PFSK-1 (cell line): ENCODE measurements around the gene SMCO4.

Experiments
- FOXP2 ChIP-seq: optimal IDR thresholded peaks from 2 replicates; pipeline ENCODE3; 2011; ENCODE audit warnings: borderline replicate concordance, control low read depth, inconsistent platforms; ENCODE audit not compliant: insufficient read depth; ENCODE audit errors: extremely low read length, extremely low read depth
- POLR2AphosphoS5 ChIP-seq: IDR thresholded peaks from 2 replicates; pipeline ENCODE4 v1.6.1; 2012; ENCODE audit warnings: low read depth, mild to moderate bottlenecking, control low read depth, low read length, moderate library complexity
- REST ChIP-seq, 2 experiments: IDR thresholded peaks; 2 replicates each; pipeline versions ENCODE4 v1.6.1 to v1.8.0; 2011 to 2012; ENCODE audit warnings: low read depth in 2 of 2, low read length in 2 of 2, control low read depth in 1 of 2, inconsistent platforms in 1 of 2, mild to moderate bottlenecking in 1 of 2, moderate library complexity in 1 of 2; ENCODE audit not compliant: insufficient read depth in 1 of 2
- SIN3A ChIP-seq: IDR thresholded peaks from 2 replicates; pipeline ENCODE4 v1.6.1; 2012; ENCODE audit warnings: mild to moderate bottlenecking, low read length, moderate library complexity, borderline replicate concordance; ENCODE audit not compliant: insufficient read depth
- TAF1 ChIP-seq: IDR thresholded peaks from 2 replicates; pipeline ENCODE4 v1.6.1; 2012; ENCODE audit warnings: low read length, control low read depth, borderline replicate concordance; ENCODE audit not compliant: insufficient read depth

SMCO4 gene

DNA sequence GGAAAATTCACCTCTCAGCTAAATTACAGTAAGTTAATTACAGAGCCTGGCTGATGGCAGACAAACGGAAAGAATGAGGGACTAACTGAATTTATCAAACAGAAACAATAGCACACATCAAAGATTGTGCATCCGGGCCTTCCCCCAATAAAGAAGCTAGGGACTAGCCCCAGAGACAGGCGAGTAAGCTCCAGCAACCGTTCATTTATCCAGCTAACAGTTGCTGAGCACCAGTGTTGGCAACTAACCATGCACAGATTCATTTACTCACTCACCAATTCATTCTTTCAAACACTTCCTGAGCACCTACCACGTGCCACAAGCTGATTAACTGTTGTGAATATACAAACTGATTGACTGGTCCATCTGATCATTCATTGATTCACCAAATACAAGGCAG, 51.2 kb downstream of the SMCO4 start:
- TF ChIP-seq SIN3A (no peak), POLR2AphosphoS5 (no peak), FOXP2 (no peak)

GRCh38 chr11:93490996-93491618, 52.1 kb downstream of the SMCO4 start:
- TF ChIP-seq FOXP2 (no peak), POLR2AphosphoS5 (no peak), SIN3A (no peak), TAF1 (no peak), REST (IDR thresholded peaks at IDR 0.05; ENCODE audit: insufficient read depth in 1 of 2, low read depth in 2 of 2, low read length in 2 of 2) (no peak)

DNA sequence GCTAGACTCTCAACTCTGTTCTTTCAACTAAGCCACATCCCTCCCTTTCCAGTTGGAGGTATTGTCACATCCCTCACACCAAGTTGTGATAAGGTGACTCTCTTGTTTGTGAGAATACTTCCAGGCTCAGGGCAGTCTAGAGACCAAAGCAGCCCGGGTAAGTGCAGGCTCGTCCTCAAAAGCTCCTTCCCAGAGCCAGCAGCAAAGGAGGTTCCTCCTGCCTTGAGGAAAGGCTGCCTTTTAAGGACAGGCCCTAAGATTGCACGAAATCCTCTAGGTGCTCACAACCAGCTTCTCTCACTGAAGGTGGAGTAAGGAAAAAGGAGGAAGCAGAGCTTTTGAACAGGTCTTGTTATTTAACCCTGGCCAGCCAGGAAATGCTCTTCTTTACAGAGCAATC, 53.4 kb downstream of the SMCO4 start:
- TF ChIP-seq TAF1 (no peak), POLR2AphosphoS5 (no peak), SIN3A (no peak), REST (IDR thresholded peaks at IDR 0.05; ENCODE audit: insufficient read depth in 1 of 2, low read depth in 2 of 2, low read length in 2 of 2) (no peak), FOXP2 (no peak)

DNA sequence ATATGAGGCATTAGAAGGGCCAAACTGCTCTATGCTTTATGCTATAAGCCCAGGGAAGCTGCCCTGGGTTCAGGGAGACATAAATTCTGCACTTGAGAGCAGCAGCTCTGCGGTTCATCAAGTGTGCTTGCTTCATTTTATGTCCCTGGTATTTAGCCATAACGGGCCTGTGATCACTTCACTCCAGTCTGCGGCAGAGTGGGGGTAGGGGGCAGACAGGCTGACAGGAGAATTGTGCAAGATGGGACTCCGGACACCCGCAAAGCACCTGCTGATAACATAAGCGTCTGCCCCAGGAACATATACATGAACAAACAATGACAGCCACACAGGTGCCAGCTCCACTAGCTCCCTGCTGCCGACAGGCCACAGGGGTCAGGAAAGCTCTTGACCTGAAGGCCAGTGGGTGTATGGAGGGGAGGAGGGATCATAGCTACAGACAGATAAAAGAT, 56.1 kb downstream of the SMCO4 start:
- TF ChIP-seq REST (IDR thresholded peaks at IDR 0.05; ENCODE audit: insufficient read depth in 1 of 2, low read depth in 2 of 2, low read length in 2 of 2) (no peak), TAF1 (no peak), POLR2AphosphoS5 (no peak), FOXP2 (no peak), SIN3A (no peak)

DNA sequence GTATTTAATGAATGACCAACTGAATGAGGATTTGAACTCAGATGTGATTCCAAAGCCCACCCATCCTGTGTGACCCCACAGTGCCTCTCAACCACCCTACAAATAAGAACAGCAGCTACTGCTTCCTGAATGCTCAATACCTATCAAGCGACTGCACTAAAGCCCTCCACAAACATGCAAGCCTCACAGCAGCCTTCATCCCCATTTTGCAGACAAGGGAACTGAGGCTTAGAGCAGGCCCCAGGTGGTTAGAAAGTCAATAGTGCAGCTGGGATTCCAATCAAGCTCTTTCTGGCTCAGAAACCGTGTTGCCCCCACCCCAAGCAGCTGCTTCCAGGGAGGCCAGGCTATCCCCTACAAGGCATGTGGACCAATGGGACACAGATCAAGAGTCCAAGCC, 57.2 kb downstream of the SMCO4 start:
- TF ChIP-seq SIN3A (no peak), TAF1 (no peak), REST (IDR thresholded peaks at IDR 0.05; ENCODE audit: insufficient read depth in 1 of 2, low read depth in 2 of 2, low read length in 2 of 2) (no peak), FOXP2 (no peak), POLR2AphosphoS5 (no peak)
